IPS-18c (cell line): ENCODE measurements around the gene MTR.
"Not testable (repeated sequence)": the region's sequence is repeated elsewhere in the genome, so short reads cannot be mapped to it uniquely, and the experiment has no call there.

Experiments used
- H3K4me3 ChIP-seq: 2 replicates; pipeline ENCODE4 v1.7.0; 2013; ENCODE audit warnings: low read depth, mild to moderate bottlenecking, low read length, moderate library complexity; ENCODE audit not compliant: insufficient read depth
- H3K9me3 ChIP-seq: one replicate; pipeline ENCODE4 v1.6.1; 2013; ENCODE audit warnings: mild to moderate bottlenecking, low read length, moderate library complexity; ENCODE audit not compliant: control insufficient read depth, insufficient read depth

Gene MTR

DNA sequence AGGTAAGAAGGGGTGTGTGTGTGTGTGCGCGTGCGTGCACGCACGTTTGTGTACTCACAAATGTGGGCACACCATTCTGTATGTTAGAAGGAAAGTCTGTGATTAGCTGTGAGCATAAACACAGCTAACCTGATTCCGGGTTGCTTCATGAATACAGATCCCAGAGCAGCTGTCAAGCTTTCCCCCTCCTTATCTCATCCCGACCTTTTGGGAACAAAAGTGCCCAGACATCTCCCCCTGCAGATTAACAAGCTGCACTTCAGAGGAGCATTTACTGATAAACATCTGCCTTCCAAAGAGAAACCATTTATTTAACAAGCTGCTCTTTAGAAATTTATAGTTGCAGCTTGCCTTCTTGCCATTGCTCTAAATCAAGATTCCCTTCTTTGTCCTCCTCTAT, 112.1 kb downstream of the MTR start:
- no peak overlapping the region for H3K4me3 ChIP-seq
- no peaks in the 10 kb centered on the region for H3K9me3 ChIP-seq

DNA sequence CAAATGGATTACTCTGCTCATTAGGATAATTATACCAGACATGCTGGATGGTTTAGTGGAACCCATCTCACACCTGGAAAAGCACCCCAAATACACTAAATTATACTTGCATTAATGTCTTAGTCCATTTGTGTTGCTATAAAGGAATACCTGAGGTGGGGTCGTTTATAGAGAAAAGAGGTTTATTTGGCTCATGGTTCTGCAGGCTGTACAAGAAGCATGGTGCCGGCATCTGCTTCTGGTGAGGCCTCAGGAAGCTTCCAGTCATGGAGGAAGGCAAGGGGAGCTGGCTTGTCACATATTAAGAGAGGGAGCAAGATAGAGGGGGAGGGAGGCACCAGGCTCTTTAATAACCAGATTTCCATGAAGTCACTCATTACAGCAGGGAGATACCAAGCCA, 113.6 kb downstream of the MTR start:
- H3K4me3 ChIP-seq = no peak overlapping the region
- H3K9me3 ChIP-seq = no peaks in the 10 kb centered on the region

DNA sequence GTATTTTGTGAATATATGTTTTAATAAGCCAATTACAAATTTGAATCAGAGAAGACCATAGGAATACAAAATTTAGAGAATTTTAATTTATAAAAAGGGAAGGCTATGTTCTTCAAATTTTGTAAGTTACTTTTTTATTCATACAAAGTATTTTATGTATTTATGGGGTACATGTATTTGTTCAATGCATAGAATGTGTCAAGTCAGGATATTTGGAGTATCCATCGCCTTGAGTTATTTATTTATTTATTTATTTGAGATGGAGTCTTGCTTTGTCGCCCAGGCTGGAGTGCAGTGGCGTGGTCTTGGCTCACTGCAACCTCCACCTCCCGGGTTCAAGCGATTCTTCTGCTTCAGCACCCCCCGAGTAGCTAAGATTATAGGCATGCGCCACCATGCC, 116.0 kb downstream of the MTR start:
- not testable (repeated sequence) for H3K4me3 ChIP-seq, H3K9me3 ChIP-seq

DNA sequence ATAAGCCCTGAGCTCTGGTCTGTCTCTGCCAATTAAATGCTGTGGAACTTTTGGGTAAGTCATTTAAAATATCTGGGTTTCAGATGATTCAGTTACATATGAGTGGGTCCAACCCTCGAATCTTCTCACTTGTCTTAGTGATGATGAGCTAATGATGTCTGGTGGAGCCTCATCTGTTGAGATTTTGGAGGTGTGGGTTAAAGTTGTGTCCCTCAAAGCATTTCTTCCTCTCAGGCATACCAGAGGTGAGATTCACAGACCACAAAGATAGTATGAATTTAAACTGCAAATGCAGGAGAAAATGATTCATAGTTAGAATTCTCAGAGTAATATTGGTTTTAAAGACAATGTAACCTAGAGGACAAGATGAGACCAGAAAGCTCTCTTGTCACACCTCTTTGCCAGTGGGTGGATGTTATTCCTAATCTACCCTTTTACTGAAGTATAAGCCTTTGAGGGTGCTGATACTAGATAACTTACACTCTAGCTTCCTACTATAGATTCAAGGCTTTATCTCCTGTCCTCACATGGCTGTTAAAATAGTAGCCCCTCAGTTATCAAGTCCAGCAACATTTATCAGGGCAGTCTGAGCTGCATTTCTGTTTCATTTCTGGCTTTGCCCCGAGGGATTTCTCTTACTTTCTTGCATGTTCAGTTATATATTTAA, 118.4 kb downstream of the MTR start:
- Histone ChIP-seq H3K4me3 (no peak overlapping the region), H3K9me3 (peaks cover 2% of the 10 kb centered on the region)

DNA sequence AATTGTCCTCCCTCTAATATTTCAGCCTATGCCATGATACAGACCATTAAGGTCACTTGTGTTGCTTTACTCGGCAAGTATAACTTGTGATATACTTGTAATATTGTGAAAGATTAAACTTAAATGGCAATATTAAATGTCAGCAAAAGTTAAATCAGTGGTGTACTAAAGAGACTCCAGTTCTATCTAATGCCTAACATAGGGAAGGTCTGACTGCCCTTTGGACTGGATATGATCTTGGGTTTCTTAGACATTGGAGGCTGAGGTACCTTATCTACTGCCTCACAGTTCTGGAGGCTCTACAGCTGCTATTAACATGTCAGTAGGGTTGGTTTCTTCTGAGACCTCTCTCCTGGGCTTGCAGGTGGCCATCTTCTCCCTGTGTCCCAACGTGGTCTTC, 119.3 kb downstream of the MTR start:
- Histone ChIP-seq H3K4me3 (no peak overlapping the region), H3K9me3 (peaks cover 2% of the 10 kb centered on the region)

DNA sequence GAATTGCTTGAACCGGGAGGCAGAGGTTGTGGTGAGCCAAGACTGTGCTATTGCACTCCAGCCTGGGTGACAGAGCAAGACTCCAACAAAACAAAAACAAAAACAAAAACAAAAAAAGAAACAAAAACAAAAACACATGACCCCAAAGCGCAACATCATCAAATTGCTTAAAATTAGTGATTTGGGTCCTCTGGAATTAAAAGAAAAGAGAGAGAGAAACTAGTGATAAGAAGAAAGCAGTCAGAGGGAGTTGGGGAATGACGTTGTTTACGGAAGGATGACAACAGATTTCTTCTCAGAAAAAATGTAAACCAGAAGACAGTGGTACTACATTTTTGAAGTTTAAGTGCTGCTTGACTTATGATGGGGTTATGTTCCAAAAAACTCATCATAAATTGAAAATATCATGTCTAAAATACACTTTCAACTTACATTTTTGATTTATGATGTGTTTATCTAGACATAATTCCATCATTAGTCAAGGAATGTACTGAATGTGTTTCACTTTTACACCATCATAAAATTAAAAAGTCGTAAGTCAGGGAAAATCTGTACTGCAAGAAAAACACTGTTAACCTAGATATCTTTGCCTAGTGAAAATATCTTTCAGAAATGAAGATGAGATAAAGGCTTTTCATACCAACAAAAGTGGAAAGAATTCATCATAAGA, 121.2 kb downstream of the MTR start:
- no peak overlapping the region for H3K4me3 ChIP-seq
- peaks cover 2% of the 10 kb centered on the region for H3K9me3 ChIP-seq

DNA sequence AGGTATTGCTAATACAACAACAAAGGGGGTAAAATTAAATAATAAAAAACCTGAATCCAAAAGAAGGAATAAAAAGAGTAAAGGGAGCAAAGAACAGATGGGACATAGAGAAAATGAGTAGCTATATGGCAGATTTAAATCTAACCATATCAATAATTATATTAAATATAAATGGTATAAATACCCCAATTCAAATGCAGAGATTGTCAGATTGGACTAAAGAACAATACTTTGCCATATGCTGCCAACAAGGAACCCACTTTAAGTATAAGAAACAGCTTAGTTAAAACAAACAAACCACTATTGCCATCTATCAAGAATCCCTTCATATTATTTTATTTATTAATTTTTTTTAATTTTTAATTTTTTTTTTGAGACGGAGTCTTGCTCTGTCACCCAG, 122.4 kb downstream of the MTR start:
- Histone ChIP-seq H3K4me3 (no peak overlapping the region), H3K9me3 (peaks cover 4% of the 10 kb centered on the region)

DNA sequence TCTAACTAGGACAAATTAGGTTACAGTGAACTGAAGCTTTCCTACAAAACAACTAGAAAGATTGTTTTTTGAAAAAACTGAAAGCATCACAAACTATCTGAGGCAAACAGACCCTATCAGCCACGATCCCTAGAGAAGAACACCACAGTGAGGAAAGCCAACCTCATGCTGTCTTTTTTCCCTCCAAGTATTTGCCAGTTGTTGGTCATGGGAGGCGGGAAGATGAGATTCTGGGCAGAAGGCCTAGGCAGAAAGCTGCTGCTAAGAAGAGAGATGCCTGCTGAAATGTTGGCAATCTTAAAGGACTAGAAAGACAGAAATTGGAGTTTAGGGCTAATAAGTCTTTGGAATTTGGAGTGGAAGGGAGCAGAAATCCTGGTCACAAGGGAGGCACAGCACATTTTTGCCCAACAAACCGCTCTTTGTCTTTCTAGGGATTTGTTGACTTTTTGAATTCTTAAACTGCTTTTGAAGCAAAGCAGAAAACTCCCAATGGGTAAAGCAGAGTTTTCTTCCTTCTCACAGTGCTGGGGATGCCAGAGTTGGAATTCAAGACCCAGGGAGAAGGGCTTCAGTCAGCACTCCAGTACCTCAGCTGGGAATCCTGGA, 125.3 kb downstream of the MTR start:
- Histone ChIP-seq H3K9me3 (peaks cover 2% of the 10 kb centered on the region), H3K4me3 (no peak overlapping the region)

DNA sequence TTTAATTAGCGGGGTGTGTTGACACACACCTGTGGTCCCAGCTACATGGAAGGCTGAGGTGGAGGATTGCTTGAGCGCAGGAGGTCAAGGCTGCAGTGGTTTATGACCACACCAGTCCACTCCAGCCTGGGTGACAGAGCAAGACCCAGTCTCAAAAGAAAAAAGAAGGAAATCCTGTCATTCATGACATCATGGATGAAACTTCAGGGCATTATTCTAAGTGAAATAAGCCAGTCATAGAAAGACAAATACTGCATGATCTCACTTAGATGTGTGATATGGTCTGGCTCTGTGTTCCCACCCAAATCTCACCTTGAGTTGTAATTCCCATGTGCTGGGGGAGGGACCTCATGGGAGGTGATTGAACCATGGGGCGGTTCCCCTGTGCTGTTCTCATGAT, 126.5 kb downstream of the MTR start:
- Histone ChIP-seq H3K9me3 (peaks cover 2% of the 10 kb centered on the region), H3K4me3 (no peak overlapping the region)

DNA sequence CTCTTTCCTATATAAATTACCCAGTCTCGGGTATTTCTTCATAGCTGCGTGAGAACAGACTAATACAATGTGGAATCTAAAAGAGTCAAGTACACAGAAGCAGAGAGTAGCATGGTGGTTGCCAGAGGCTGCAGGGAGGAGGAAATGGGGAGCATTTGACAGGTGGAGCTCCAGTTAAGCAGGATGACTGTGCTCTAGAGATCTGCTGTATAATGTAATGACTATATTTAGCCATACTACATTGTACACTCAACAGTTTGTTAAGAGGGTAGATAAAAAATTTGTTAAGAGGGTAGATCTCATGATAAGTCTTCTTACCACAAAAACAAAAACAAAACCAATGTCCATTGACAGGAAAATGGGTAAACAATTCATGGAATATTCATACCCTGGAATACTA, 127.1 kb downstream of the MTR start:
- peaks cover 2% of the 10 kb centered on the region for H3K9me3 ChIP-seq
- no peak overlapping the region for H3K4me3 ChIP-seq

DNA sequence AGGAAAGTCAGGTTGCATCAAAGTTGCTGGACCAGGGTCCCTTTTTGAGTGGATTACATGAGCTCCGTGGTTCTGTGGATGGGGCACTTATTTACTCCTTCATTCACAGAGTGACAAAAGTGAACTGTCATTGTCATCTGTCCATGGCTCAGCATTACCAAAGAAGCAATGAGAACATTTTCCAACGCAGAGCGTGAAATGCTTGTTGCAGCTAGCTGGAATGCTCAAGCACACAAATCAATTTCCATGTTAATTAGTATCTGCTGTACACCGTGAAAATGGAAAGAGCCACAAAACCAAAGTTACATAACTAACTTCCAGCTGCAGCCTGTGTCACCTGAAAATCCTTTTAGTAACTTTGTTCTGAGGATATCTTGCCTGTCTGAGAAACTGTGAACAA, 130.3 kb downstream of the MTR start:
- Histone ChIP-seq H3K9me3 (peaks cover 2% of the 10 kb centered on the region), H3K4me3 (no peak overlapping the region)

DNA sequence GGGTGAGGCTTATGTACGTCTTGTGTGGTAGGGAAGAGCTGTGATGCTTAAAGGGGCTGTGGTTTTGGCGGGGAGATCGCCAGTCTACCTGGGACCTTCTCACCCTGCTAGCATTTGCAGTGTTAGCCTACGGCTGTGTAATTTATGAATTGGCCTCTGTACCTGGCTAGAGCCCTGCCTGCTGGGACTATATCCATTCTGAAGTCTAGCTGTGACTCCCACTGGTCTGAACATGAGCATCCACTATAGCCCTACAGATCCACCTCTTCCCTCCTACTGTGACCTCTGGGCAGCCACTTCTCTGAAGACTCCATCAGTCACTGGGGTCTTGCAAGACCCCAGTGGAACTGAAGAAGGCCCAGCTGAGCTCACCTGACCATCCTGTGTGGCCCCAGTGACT, 135.4 kb downstream of the MTR start:
- H3K9me3 ChIP-seq = no peaks in the 10 kb centered on the region
- H3K4me3 ChIP-seq = no peak overlapping the region

DNA sequence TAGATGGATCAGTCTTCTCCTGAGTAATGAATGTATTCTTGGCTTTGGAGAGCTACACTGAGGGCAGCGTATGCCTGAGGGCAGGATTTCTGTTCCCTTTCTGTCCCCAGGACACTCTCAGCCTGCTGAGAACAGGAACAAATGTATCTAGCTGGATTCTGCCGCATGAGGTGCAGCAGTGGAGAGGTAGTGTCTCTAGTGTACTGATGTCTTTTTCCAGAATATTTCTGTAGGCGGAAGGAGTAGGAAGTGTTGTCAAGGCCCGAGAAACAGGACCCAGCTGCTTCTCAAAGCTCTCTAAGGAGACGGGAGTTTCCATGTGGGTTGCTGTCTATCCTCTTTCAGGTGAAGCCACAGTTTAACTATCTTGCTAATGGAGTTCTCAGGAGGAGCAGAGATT, 143.7 kb downstream of the MTR start:
- peaks cover 2% of the 10 kb centered on the region for H3K9me3 ChIP-seq
- no peak overlapping the region for H3K4me3 ChIP-seq

DNA sequence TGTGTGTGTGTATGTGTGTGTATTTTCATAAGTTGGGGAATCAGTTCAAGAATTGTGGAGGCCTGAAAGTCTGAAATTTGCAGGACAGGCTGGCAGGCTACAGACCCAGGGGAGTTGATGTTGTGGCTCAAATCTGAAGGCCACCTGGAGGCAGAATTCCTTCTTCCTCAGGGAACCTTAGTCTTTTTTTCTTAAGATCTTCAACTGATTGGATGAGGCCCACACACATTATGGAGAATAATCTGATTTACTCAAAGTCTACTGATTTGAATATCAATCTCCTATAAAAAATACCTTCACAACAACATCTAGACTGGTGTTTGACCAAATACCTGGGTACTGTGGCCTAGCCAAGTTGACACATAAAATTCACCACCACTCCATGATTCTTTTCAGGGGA, 147.3 kb downstream of the MTR start:
- Histone ChIP-seq H3K4me3 (no peak overlapping the region), H3K9me3 (no peaks in the 10 kb centered on the region)

DNA sequence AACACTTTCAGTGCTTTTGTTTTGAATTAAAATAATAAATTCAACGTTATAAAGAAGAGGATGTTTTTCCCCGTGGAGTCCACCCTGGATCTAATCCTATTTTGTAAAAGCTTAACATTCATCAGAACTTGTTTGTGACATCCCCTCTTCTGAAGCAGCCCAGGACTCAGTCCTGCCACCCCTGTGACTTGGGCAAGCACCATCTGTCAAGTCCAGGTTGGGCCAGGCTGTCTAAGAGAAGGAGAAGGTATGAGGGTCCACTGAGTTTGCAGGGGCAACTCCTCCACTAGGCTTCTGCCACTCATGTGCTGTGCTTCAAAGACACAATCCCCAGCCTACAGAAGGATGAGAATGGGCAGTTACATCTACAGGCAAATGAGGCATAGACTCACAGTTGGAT, 149.5 kb downstream of the MTR start:
- no peak overlapping the region for H3K4me3 ChIP-seq
- no peaks in the 10 kb centered on the region for H3K9me3 ChIP-seq

DNA sequence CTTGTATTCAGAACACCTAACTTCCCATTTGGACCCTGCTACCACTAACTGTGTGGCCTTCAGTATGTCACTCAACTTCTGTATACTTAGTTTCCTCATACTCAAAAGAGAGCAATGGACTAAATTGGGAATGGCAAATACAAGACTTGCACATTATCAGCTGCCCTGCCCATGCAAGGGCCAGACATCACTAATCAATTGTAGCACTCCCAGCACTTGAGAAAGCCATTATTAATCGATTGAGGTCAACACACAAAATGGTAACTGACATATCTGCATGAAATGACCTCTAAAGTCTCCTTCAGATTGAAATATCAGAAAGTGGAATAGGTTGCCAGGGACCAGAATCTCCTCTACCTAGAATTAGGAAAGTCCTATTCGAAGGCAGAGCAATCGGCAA, 149.9 kb downstream of the MTR start:
- Histone ChIP-seq H3K4me3 (no peak overlapping the region), H3K9me3 (no peaks in the 10 kb centered on the region)

DNA sequence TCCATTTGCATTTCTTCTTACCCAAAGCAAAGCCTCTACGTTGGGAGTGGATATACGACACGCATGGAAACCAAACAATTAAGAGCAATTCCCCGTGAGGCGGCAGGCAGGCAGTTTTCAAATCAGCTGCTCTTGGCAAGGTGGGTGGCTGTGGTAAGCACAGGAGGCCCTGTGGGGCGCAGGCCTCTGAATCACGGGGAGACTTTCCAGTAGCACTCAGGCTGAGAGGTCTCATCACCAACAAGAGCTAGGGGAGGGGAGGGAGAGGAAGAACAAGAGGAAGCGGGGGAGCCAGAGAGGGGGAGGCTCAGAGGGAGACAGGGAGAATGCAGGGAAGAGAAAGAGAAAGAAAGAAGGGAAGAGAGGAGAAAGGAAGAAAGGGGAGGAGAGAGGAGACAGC, 152.7 kb downstream of the MTR start:
- Histone ChIP-seq H3K9me3 (no peaks in the 10 kb centered on the region), H3K4me3 (no peak overlapping the region)

DNA sequence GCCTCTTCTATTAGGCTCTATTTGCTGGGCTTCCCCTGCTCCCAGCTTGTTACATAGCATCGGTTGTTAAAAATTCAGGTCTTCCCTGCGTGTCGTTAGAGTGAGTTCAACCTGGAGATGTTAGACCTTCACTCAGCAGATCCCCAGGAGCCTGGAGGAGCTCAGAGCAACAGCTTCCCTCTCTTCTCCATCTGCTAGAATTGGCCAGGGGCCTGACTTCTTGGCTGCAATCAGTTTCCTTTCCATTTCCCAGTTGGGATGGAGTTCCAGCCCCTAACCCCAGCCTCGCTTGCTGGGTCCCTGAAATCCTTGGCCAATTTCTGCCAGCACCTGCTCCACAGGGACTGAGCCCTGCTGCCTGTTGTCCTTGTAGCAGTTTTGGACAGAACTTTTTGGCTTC, 153.3 kb downstream of the MTR start:
- no peaks in the 10 kb centered on the region for H3K9me3 ChIP-seq
- no peak overlapping the region for H3K4me3 ChIP-seq

DNA sequence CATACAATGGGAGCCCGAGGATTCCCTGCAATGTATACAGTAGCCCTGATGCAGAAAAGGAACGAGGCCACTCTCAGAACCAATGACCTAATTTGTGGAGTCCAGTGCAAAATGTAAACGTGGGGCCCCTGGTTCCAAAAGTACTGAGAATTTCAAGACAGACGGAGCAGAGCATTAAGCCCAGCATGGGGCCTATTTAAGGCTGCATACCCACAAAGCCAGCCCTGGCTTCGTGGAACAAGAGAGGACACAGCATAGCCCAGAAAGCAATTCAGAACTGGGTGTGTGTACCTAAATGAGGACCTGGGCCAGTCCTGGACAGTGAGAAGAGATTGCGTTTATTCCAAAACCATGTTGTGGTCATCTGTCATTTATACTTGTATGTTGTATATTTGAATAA, 153.9 kb downstream of the MTR start:
- Histone ChIP-seq H3K9me3 (peaks cover 4% of the 10 kb centered on the region), H3K4me3 (no peak overlapping the region)
